K562 (cell line): ENCODE results near the gene IRF2BP2. TPM values are rescaled to one million over a fixed set of nuclear protein-coding genes. Genes with fewer than 3 reads are reported as not detected.
A peak's percentile ranks its signal among the peaks of the same experiment; 100 is the strongest.

Experiments
- ATAC-seq: fragments of 200-7000 bp; cut with Tn5 transposase; 3 replicates; pipeline ENCODE4 v1.9.1; 2020; ENCODE audit warnings: moderate library complexity
- BruUV-seq: library from RNA; stranded (reverse); fragments of 400-500 nt; replicated peaks from 2 replicates; lab custom pipeline; 2021; lab: Mats Ljungman, UMichigan
- CTCF ChIA-PET: fragments of 300-600 bp; formaldehyde crosslinking; extraction: SDS; loops from one replicate; lab custom pipeline; 2021; ENCODE audit warnings: low intra/inter-chr PET ratio; lab: Yijun Ruan, JAX
- POLR2A ChIA-PET: fragments of 300-600, 350-650 bp; sonication (Branson Sonifier 250); formaldehyde crosslinking; extraction: SDS; loops from one replicate; lab custom pipeline; 2021; ENCODE audit warnings: antibody characterized with exemption, inconsistent platforms; lab: Yijun Ruan, JAX
- DNase-seq, 4 experiments: peaks; one replicate each; pipeline versions ENCODE4 v3.0.0 to v3.0.0-alpha.2; 2011 to 2018; ENCODE audit warnings: low spot score in 3 of 4, mixed read lengths in 3 of 4; ENCODE audit errors: extremely low read depth in 1 of 4
- FAIRE-seq: peaks from 2 replicates; lab custom pipeline; 2011; peaks lifted over from hg19 to GRCh38; lab: Jason Lieb, UNC
- H2AFZ ChIP-seq: 2 replicates; pipeline ENCODE4 v1.6.0; 2011; ENCODE audit warnings: low read depth, low read length, control low read depth, inconsistent platforms
- H3K27ac ChIP-seq: fragments of 200-600 bp; 3 replicates; pipeline ENCODE4 v1.8.0; 2011; ENCODE audit warnings: low read depth, mild to moderate bottlenecking, control low read depth, inconsistent platforms, low read length, moderate library complexity, mixed read lengths; ENCODE audit errors: extremely low read depth
- H3K27me3 ChIP-seq, 2 experiments: fragments of 300-600 bp in 1 of 2; 2 replicates in 1 of 2; 3 replicates in 1 of 2; pipeline versions ENCODE4 v1.6.0 to v1.8.0; 2011; ENCODE audit warnings: inconsistent platforms in 2 of 2, low read length in 2 of 2, mild to moderate bottlenecking in 1 of 2, mixed read lengths in 1 of 2, moderate library complexity in 1 of 2; ENCODE audit not compliant: control insufficient read depth in 2 of 2, insufficient read depth in 2 of 2
- H3K36me3 ChIP-seq: fragments of 300-600 bp; 3 replicates; pipeline ENCODE4 v1.8.0; 2011; ENCODE audit warnings: mild to moderate bottlenecking, low read length, inconsistent platforms; ENCODE audit not compliant: control insufficient read depth, insufficient read depth
- H3K4me1 ChIP-seq, 2 experiments: fragments of 200-600 bp in 1 of 2; replicated peaks in 1 of 2; 2 replicates in 1 of 2; 3 replicates in 1 of 2; pipeline versions ENCODE4 v1.5.1 to v1.8.0; 2011; ENCODE audit warnings: inconsistent platforms in 2 of 2, low read length in 2 of 2, mild to moderate bottlenecking in 1 of 2, mixed read lengths in 1 of 2, moderate library complexity in 1 of 2; ENCODE audit not compliant: control insufficient read depth in 2 of 2, insufficient read depth in 2 of 2
- H3K4me2 ChIP-seq: 2 replicates; pipeline ENCODE4 v1.6.1; 2011; ENCODE audit warnings: low read length, control low read depth, inconsistent platforms, mixed read lengths; ENCODE audit not compliant: insufficient read depth
- H3K4me3 ChIP-seq: fragments of 200-600 bp; sonication (generic), shearing (Covaris generic); 2 replicates; pipeline ENCODE4 v1.5.1; 2016; ENCODE audit warnings: control low read depth, inconsistent platforms
- H3K79me2 ChIP-seq: fragments of 200-600 bp; 3 replicates; pipeline ENCODE4 v1.8.0; 2011; ENCODE audit warnings: low read length, inconsistent platforms; ENCODE audit not compliant: control insufficient read depth, insufficient read depth
- H3K9ac ChIP-seq, 2 experiments: 2 replicates each; pipeline versions ENCODE4 v1.6.0 to v1.6.1; 2011; ENCODE audit warnings: low read depth in 2 of 2, low read length in 2 of 2, control low read depth in 1 of 2, inconsistent platforms in 1 of 2, mild to moderate bottlenecking in 1 of 2, mixed read lengths in 1 of 2; ENCODE audit not compliant: insufficient read depth in 1 of 2
- H3K9me1 ChIP-seq: one replicate; pipeline ENCODE4 v1.6.0; 2011; ENCODE audit warnings: inconsistent platforms, mild to moderate bottlenecking, low read length, moderate library complexity; ENCODE audit not compliant: control insufficient read depth, insufficient read depth
- H3K9me3 ChIP-seq: replicated peaks from 2 replicates; pipeline ENCODE4 v1.5.1; 2011; ENCODE audit warnings: low read depth, low read length, inconsistent platforms; ENCODE audit not compliant: control insufficient read depth, insufficient read depth
- H4K20me1 ChIP-seq: replicated peaks from 2 replicates; pipeline ENCODE4 v1.6.1; 2011; ENCODE audit warnings: low read length, inconsistent platforms, mixed read lengths; ENCODE audit not compliant: control insufficient read depth, insufficient read depth
- ARID1B ChIP-seq: fragments of 450-650 bp; IDR thresholded peaks from 2 replicates; pipeline ENCODE4 v1.6.1; 2016; ENCODE audit warnings: antibody characterized with exemption, mild to moderate bottlenecking, inconsistent platforms
- CBFA2T2 ChIP-seq: fragments of 450-650 bp; conservative IDR thresholded peaks from 2 replicates; pipeline ENCODE4 v1.6.1; 2017; ENCODE audit warnings: mild to moderate bottlenecking
- CBFA2T3 ChIP-seq: fragments of 450-650 bp; IDR thresholded peaks from 2 replicates; pipeline ENCODE4 v1.6.1; 2017
- MEIS2 ChIP-seq: fragments of 450-650 bp; IDR thresholded peaks from 2 replicates; pipeline ENCODE4 v1.6.1; 2014; ENCODE audit warnings: mild to moderate bottlenecking; ENCODE audit not compliant: partially characterized antibody
- RCOR1 ChIP-seq, 2 experiments: IDR thresholded peaks; 2 replicates each; pipeline ENCODE4 v1.6.1; 2012; ENCODE audit warnings: low read depth in 2 of 2, low read length in 2 of 2, borderline replicate concordance in 1 of 2, improper control_type of control experiment in 1 of 2
- STAT5B ChIP-seq: fragments of 250-450 bp; sonication (Bioruptor Pico); IDR thresholded peaks from 2 replicates; pipeline ENCODE4 v1.8.0; 2021; ENCODE audit warnings: mild to moderate bottlenecking, inconsistent platforms
- ZNF239 ChIP-seq: fragments of 250-450 bp; sonication (Bioruptor Pico); IDR thresholded peaks from 2 replicates; pipeline ENCODE4 v1.4.0; 2020; ENCODE audit warnings: mild to moderate bottlenecking
- WGBS: fragments of 100-300 bp; shearing (Covaris generic); methylation state at CpG from one replicate; pipeline ENCODE4 v1.1.6; 2016; ENCODE audit warnings: low coverage, mixed read lengths; ENCODE audit not compliant: insufficient coverage; ENCODE audit errors: missing lambda C conversion rate; 5-methylcytosine and 5-hydroxymethylcytosine counted together
- in situ Hi-C: fragments of 300-500 bp; cut with MboI; formaldehyde crosslinking; loops from 4 replicates; pipeline ENCODE4 v1.15.0; 2018; ENCODE audit warnings: inconsistent platforms, mixed read lengths
- intact Hi-C: fragments of 100-400 bp; cut with micrococcal nuclease; formaldehyde crosslinking; loops from 2 replicates; pipeline ENCODE4 v1.14.2; 2022
- polyA plus RNA-seq, 8 experiments: library from polyadenylated mRNA; depleted of rRNA in 4 of 8; stranded (reverse) in 5 of 8; unstranded in 3 of 8; fragments of >200 nt; fragmentation: Nextera tagmentation in 2 of 8; fragmentation: Illumina TruSeq in 1 of 8; extraction: Ambion mirVana in 2 of 8; extraction: Trizol in 1 of 8; gene quantifications; 2 replicates each; pipeline versions ENCODE4 v1.2.1 to v1.2.3, GENCODE V29; 2011 to 2014; ENCODE audit warnings: inconsistent platforms in 1 of 8, missing spikeins in 1 of 8
- total RNA-seq, 7 experiments: library from RNA; depleted of rRNA in 6 of 7; stranded (reverse); fragments of >200 nt in 6 of 7; fragmentation: Illumina TruSeq in 2 of 7; extraction: Trizol in 2 of 7; gene quantifications; 2 replicates each; pipeline versions ENCODE4 v1.2.1 to v1.2.3, GENCODE V29; 2011 to 2021; ENCODE audit warnings: low replicate concordance in 1 of 7

Gene IRF2BP2
- total and polyA plus RNA-seq, 9 of the 15 experiments (the other 6 are each of a cell fraction or from before 2014, with no cell fraction given), result 7.7 to 68.6 (median 22.1) TPM

DNA sequence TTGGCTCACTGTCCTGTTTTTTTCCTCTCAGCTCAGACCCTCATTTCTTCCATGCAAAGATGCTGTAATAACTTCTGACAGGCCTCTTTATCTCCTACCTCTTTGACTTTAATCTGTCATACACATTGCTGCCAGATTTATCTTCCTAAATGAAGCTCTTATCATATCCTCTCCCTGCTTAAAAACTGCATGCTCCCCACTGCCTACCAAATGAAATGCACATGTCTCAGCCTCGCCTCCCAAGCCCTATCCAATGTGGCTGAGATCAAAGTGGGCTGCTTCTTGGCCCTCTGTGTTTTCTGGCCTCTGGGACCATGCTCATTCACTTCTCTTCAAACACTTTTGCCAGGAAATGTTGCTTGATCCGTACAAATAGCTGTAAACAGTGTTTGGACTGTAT, 38.3 kb downstream of the IRF2BP2 start:
- Histone ChIP-seq H3K4me1 (peaks cover 0 to 2% of the 10 kb centered on the region in 2 experiments; a peak in 1 of 5 replicates), H3K9me3 (no peaks in the 10 kb centered on the region), H3K4me2 (no peak overlapping the region), H3K36me3 (no peaks in the 10 kb centered on the region), H3K4me3 (no peak overlapping the region), H3K27ac (no peak overlapping the region), H3K79me2 (no peaks in the 10 kb centered on the region), H3K27me3 (no peaks in the 10 kb centered on the region), H2AFZ (no peak overlapping the region; the same call in 1 of the 2 replicates), H4K20me1 (no peaks in the 10 kb centered on the region), H3K9ac (no peak overlapping the region; a peak in 1 of 4 replicates), H3K9me1 (no peaks in the 10 kb centered on the region)
- ChIA-PET POLR2A (interaction anchor here (0.6 to 2.0 kb wide), 2 partner anchors 17 to 30 kb away, joined by 4 to 5 read pairs; no protein-coding TSS in a partner anchor), CTCF (no interaction called here)
- in situ Hi-C loops, result no loop called here
- 10% methylated on average over 2 of the region's 2 CpGs for WGBS
- ATAC-seq (no peak; the same call in 1 of the 3 replicates), DNase-seq (no peak), FAIRE-seq (no peak)
- intact Hi-C loops, result no loop called here
- TF ChIP-seq MEIS2 (peak; percentile 23), STAT5B (no peak), ARID1B (peak; percentile 11; the same call in 1 of the 2 replicates), CBFA2T2 (peak; percentile 33; the same call in 1 of the 2 replicates), CBFA2T3 (peak; percentile 57), ZNF239 (no peak), RCOR1 (IDR thresholded peaks at IDR 0.05; ENCODE audit: borderline replicate concordance in 1 of 2, low read depth in 2 of 2, low read length in 2 of 2) (0 out of 4 replicates have a peak, but pooled peaks of 1 of the 2 experiments have one; percentile 48)
- no TSS peak for BruUV-seq
